HG02885 (cell line): Measurements from ENCODE around the gene CALD1.

ENCODE experiments used
- ATAC-seq: cut with Tn5 transposase; IDR thresholded peaks from one replicate; pipeline ENCODE4 v1.9.1; 2021; ENCODE audit warnings: mild to moderate bottlenecking; ENCODE audit not compliant: unreplicated experiment, poor library complexity

CALD1 gene

DNA sequence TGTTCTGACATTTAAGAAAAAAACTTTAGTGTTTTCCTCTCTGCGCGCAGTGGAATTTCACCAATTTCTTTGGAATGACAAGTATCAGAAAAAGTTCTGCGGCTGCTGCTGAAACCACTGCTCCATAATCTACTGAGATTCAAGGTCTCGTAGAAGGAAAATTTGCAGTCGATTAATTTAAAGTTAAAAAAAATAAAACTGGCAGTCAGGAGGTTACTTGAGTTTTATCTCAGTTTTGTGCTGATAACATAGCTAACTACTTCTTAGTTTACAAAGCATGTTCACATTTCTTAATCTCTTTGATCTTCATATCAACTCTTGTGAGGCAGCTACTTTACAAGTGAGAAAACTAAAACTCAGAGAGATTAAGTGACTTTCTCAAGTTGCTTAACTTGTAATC lies 18.2 kb upstream of the CALD1 start:
- ATAC-seq = no peak

- ATAC-seq = no peak
These were observed 15.5 kb upstream of the CALD1 start for GRCh38 chr7:134763960-134764359.

DNA sequence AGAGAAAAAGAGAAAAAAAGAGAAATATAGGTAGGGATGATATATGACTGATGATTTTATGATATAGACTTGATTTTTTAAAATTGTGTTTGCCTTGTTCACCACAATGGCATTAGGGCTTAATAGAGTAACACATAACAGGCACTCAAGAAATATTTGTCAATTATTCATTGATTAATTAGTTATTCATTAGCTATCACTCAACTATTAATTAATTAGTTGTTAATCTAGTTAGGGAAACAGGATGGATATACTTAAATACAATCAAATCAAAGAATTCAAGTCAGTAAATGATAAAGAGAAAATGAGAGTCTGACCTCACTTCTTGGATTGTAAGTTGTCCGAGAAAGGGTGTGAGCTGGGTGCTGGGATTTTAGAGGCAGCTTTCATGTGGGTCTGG lies 15.1 kb upstream of the CALD1 start:
- ATAC-seq = no peak

GRCh38 chr7:134766779-134767519 lies 12.5 kb upstream of the CALD1 start:
- ATAC-seq = peak; percentile 87

DNA sequence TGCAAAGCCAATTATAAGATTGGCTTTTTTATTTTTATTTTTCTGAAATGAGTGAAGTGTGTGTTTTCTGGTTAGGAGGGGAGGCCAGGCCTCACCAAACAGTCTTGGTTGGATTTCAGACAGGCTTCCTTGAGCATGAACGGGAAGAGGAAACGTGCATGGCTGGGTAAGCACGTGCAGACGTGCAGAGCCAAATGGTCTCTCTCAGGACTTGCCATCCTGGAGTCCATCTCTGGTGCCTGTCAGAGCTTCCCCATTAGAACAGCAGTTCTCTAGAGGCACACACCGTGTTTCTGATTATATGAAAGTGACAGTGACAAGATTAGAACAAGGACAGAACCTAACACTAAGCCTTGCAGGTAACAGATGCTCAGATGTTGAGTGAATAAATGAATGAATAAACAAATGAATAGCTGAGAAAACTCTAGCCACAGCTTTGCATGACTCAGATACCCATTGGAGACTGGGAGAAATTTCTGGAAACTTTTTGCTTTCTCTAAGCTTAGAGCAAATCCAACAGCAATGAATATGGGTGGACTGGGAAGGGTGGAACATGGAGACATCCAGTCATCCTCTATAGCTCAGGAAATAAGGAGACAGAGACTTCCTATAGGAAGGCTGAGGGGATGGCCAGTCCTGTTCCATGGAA lies 11.8 kb upstream of the CALD1 start:
- ATAC-seq = no peak

GRCh38 chr7:134768243-134768642 lies 11.2 kb upstream of the CALD1 start:
- no peak for ATAC-seq

GRCh38 chr7:134770676-134771075 lies 8.8 kb upstream of the CALD1 start:
- ATAC-seq = peak; percentile 44

- no peak for ATAC-seq
These were observed 8.3 kb upstream of the CALD1 start for GRCh38 chr7:134771111-134771510.

DNA sequence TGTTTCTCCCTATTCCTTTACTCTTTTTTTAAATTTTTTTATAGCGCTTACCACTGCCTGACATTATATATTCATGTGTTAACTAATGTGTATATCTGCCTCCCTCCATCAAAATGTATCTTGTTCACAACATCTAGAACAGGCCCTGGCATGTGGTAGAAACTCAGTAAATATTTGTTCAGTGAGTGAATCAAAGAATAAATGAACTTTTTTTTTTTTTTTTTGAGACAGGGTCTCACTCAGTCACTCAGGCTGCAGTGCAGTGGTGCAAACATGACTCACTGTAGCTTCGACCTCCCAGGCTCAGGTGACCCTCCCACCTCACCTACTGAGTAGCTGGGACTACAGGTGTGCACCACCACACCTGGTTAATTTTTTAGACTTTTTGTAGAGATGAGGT lies 7.5 kb upstream of the CALD1 start:
- no peak for ATAC-seq

- no peak for ATAC-seq
These were observed 7.0 kb upstream of the CALD1 start for GRCh38 chr7:134772401-134772800.

- ATAC-seq = no peak
These were observed 6.3 kb upstream of the CALD1 start for GRCh38 chr7:134773164-134773563.

DNA sequence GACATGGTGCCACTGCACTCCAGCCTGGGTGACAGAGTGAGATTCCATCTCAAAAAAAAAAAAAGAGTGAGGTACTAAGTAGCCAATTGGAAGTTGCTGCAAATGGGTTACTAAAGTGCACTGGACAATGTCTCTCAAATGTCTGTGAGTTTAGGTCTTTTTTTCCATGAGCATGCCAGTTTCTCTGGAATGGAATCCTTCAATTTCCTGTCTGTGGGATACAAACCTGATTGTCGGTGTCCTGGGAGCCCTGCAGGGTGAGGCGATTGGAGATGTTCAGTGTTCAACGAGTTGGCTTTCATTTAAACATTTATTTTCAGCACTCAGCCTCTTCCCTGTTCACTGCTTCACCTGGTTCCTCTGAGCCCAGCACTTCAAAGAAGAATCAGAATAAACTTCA lies 5.3 kb upstream of the CALD1 start:
- no peak for ATAC-seq

DNA sequence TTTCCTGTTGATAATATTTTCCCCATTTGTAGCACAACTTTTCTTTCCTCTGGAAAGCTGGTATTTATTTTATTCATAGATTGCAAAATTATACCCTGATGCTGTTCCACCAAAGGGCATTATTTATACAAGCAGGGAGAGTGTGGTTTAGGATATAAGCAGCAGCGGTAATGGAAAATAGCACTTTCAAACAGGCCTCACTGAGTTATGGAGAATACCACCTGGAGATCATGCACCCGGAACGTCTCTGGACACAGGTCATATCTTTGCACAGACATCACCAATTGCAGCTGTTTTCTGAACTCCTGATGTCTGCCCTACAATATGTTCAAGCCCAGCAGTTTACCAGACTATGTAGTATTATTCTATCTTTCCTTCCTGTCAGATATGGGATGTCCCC lies 2.0 kb upstream of the CALD1 start:
- no peak for ATAC-seq

DNA sequence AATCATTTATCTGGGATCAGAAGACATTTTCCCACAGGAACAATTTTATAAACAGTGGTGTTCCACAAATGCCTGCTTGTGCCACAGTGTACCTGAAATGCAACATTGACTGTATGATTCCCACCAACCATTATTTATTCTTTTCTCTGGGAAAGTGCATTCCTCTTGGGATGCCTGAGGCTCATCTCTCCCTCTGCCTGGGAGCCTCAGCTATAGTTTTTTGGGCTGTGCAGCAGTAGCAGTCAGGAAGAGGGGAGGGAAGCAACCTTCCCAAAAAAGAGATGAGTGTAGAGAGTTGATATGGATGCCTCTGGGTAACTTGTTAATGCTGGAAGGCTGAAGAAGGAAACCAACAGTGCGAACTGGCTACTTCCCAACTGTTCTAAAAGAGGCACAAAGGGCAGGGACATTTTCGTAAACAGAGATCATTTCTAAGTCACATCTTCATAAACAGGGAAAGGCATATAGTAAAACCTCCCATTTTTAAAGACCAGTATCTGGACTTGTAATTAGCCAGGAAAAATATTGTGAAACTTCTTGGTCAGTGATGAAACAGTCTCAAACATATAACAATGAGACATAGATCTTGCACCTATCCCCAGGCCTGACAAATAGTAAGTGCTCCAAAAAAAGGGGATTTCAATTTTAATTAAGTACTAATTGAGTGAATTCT lies 1.4 kb upstream of the CALD1 start:
- no peak for ATAC-seq

GRCh38 chr7:134779741-134780065 lies 269 bp downstream of the CALD1 start:
- ATAC-seq = no peak

- no peak for ATAC-seq
These were observed 863 bp downstream of the CALD1 start for GRCh38 chr7:134780166-134780828.

- ATAC-seq = no peak
These were observed 1.7 kb downstream of the CALD1 start for GRCh38 chr7:134781171-134781570.

GRCh38 chr7:134782121-134782623 lies 2.7 kb downstream of the CALD1 start:
- ATAC-seq = peak; percentile 85

DNA sequence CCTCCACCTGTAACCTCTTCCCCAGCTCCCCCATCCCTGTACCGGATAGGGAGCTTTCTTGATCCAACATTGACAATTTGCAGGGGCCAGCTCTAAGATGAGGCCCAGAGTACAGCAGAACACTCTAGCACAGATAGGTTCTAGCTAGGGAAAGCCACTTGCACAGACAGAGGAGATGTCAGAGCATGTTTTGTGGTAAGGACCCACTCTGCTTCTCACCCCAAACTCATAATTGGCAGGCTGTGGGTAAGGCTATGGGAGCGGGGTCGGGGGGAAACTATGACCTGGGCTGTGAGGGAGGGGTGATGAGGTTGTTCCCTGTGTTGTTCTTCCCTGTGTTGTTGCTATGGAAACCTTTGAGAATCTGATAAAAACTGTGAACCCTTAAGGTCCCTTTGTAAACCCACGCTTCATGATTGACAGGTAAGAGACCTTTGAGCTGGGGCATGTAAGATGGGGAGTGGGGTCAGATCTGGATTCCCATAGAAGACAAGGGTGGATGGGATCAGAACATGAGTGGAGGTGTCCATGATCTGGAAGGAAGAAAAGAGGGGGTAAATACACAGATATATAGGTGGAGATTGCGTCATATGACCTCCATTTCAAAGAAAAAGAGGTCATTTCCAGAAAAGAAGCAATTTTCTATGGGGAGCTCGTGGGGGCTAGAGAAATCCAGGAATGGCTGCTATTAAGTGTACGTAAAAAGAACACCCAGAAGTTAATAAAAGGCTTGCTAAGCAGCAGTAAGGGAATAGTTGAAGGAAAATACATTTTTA lies 4.0 kb downstream of the CALD1 start:
- ATAC-seq = no peak
